HFF-Myc (cell line): ENCODE data around the gene DMRTC2.

Experiments used
- DNase-seq: peaks from one replicate; pipeline ENCODE4 v3.0.0-alpha.2; 2011; ENCODE audit warnings: low read depth; ENCODE audit errors: extremely low read depth
- H3K4me3 ChIP-seq: replicated peaks from 2 replicates; pipeline ENCODE4 v1.5.1; 2011; ENCODE audit warnings: low read depth, mild to moderate bottlenecking, control low read depth, low read length
- TF ChIP-seq, protein P1 (sequence below): IDR thresholded peaks from 2 replicates; pipeline ENCODE4 v1.5.1; 2012; ENCODE audit warnings: mild to moderate bottlenecking, low read depth, low read length, control low read depth; ENCODE audit errors: missing control alignments

DMRTC2 gene

DNA sequence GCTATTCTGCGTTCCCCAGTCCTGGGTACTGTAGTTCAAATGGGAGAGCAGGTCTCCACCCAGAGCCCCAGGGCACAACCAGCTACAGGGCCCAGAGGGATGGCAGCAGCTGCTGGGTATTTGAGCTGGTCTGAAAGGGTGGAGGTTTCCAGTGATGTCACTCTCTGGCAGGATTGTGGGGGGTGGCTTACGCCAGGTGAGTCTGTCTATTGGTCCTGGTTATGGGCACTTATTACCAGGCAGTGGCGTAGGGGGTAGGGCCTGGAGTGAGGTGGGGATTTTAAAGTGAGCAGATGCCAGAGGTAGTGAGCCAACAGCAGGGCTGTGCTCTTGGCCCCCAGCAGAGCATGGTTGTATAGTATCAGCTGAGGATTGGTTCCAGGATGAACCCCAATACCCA is 21.4 kb downstream of the DMRTC2 start:
- no peak overlapping the region for H3K4me3 ChIP-seq
- DNase-seq, result no peak
- TF ChIP-seq, protein P1, sequence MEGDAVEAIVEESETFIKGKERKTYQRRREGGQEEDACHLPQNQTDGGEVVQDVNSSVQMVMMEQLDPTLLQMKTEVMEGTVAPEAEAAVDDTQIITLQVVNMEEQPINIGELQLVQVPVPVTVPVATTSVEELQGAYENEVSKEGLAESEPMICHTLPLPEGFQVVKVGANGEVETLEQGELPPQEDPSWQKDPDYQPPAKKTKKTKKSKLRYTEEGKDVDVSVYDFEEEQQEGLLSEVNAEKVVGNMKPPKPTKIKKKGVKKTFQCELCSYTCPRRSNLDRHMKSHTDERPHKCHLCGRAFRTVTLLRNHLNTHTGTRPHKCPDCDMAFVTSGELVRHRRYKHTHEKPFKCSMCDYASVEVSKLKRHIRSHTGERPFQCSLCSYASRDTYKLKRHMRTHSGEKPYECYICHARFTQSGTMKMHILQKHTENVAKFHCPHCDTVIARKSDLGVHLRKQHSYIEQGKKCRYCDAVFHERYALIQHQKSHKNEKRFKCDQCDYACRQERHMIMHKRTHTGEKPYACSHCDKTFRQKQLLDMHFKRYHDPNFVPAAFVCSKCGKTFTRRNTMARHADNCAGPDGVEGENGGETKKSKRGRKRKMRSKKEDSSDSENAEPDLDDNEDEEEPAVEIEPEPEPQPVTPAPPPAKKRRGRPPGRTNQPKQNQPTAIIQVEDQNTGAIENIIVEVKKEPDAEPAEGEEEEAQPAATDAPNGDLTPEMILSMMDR, result no peak

DNA sequence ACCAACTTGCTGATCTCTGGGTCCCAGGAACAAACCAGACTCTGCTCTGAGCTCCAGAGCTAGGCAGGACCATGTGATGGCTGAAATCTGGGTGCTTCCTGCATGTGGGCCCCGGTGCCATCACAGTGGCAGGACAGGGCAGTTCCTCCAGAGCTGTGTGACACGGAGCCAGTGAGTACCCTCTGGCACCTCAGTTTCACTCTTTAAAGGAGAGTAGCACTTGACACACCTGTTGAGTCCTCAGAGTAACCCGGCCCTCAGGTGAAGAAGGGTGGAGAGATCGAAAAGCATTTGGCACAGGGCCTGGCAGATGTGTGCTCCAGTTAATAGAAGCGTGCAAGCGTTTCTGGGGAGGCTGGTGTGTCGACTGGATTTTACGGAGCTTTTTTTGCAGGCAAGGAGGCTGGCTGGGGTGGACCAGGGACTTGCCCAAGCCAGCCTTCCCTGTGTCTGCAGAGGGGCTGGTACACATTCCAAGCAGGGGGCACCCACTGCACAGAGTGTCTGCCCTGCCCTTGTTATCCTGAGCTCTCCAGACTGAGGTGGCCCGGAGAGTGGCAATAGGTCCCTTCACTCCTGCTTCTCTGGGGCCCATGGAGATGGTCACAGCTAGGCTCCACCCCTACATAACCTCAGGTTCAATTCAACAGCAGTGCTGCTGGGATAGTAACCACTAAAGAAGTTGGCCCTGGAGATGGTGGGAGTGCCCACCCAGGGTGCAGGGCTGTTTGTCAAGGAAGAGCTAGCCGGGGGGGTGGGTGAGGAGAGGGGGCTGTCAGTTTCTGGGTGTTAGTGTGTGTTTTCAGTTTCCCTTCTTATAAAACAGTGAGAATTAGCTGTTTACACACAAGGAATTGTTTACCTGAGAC is 23.5 kb downstream of the DMRTC2 start:
- no peak for DNase-seq
- TF ChIP-seq, protein P1, result no peak

DNA sequence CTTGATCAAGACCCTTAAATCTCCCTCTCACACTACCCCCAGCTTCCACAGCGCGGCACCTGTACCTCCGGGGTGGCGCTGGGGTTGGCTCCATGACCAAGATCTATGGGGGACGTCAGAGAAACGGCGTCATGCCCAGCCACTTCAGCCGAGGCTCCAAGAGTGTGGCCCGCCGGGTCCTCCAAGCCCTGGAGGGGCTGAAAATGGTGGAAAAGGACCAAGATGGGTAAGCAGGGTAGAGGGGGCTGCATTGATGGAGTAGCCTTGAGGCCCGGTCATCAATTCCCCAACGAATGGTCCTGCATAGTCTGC is 24.1 kb downstream of the DMRTC2 start:
- H3K4me3 ChIP-seq, result no peak overlapping the region
- TF ChIP-seq, protein P1, result no peak
- DNase-seq, result no peak

More for the DNA sequence above, 23.5 kb downstream of the DMRTC2 start:
- no peak overlapping the region for H3K4me3 ChIP-seq

DNA sequence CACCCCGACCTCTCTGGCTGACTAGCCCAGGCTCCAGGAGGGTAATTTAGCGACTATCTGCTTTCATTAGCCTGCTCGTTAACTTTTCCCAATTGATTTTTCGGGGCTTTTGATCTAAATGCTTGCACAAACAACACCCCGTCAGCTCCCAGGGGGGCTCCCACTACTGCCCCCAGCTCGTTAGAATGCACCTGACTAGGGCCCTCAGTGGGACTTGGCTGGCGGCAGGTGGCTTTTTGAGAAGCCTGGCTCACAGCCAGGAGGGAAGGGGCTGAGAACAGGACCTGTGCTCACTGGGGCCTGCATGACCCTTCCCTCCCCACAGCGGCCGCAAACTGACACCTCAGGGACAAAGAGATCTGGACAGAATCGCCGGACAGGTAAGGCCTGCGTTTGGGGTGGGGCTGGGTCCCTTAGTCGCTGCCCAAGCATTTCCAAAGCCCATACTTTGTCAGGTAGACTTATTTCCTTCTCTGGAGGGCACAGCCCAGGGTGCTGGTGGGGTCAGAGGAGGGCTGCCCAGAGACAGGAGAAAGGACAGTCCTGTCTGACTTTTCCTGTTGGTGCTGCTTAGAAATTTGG is 24.6 kb downstream of the DMRTC2 start:
- H3K4me3 ChIP-seq, result no peak overlapping the region
- DNase-seq, result no peak
- TF ChIP-seq, protein P1, result no peak

DNA sequence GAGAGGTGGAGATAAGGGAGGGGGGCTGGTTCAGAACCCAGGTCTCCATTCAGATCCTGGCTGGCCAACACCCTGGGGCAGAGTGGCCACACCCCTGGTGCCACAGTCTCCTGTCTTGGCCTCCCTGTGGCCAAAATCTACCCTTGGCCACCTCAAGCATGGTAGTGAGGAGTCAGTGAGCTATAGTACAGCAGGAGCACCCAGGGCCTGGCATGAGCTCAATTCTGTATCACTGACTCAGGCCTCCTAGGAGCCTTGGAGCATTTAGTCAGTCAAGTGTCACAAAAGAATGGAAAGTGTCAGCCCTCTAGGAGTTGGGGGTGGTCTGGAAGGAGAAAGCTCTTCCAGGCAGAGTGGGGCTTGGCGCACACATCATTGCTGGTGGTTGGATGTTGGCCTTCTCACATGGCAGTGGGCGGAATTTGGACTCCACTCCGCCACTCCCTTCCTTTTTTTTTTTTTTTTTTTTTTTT is 25.6 kb downstream of the DMRTC2 start:
- DNase-seq, result no peak
- no peak overlapping the region for H3K4me3 ChIP-seq
- TF ChIP-seq, protein P1, result no peak

DNA sequence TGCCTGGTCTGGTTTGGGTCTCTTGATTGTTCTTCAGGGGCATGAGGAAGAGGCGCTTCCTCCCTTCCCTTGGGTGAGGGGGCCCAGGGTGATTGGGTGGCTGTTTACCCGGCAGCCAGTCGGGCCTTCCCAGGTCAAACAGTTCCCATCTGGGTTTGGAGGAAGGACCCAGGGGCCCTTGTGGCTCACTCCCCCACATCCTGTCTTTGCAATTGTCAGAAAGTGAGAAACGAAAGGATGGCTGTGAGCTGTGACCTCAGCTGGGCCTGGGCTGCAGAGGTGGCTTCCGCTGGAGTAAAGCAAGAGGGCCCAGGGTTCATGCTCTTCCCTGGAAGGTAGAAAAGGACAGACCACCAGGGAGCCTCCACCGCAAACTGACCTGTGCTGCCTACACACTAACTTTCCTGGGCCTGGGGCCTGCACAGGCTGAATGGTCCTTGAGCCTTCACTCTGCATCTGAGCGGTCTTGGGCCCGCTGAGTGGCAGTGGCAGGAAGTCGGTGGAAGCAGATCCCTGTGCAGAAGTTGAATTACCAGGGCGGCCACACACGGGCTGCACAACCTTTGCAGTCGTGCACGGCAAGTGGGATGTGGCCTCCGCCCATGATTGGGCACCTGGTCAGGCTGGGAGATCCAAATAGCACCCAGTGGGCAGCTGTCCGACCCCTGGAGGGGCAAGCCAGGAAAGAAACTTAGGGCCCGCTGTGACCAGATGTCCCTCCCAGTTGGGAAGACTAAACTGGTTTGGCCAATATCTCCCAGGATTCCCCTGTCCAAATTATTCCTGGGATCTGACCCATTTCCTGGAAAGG is 26.9 kb downstream of the DMRTC2 start:
- no peak for DNase-seq
- no peak overlapping the region for H3K4me3 ChIP-seq
- TF ChIP-seq, protein P1, result no peak
